GM19099 (cell line): ENCODE data around the gene PLCG2.

Source experiments
- POLR2A ChIP-seq: IDR thresholded peaks from 3 replicates; pipeline ENCODE4 v1.6.1; 2011; ENCODE audit warnings: low read depth; ENCODE audit not compliant: insufficient read length; ENCODE audit errors: extremely low read depth

The PLCG2 gene

GRCh38 chr16:81815429-81815766 is 36.3 kb downstream of the PLCG2 start:
- TF ChIP-seq POLR2A = no peak

DNA sequence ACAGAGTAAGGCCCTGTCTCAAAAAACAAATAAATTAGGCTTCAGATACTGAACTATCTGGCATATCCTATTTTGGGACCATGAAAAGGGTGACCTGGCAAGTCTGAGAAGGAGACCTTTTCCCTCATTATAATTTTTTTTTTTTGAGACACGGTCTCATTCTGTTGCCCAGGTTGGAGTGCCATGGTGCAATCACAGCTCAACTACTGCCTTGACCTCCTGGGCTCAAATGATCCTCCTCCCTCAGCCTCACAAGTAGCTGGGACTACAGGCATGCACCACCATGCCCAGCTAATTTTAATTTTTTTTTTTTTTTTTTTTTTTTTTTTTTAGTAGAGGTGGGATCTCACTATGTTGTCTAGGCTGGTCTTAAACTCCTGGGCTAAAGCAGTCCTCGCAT is 37.3 kb downstream of the PLCG2 start:
- TF ChIP-seq POLR2A = peak; percentile 12

GRCh38 chr16:81816793-81817210 is 37.7 kb downstream of the PLCG2 start:
- peak; percentile 13 for TF ChIP-seq POLR2A

- no peak for TF ChIP-seq POLR2A
Observed at GRCh38 chr16:81817296-81817695, 38.2 kb downstream of the PLCG2 start.

DNA sequence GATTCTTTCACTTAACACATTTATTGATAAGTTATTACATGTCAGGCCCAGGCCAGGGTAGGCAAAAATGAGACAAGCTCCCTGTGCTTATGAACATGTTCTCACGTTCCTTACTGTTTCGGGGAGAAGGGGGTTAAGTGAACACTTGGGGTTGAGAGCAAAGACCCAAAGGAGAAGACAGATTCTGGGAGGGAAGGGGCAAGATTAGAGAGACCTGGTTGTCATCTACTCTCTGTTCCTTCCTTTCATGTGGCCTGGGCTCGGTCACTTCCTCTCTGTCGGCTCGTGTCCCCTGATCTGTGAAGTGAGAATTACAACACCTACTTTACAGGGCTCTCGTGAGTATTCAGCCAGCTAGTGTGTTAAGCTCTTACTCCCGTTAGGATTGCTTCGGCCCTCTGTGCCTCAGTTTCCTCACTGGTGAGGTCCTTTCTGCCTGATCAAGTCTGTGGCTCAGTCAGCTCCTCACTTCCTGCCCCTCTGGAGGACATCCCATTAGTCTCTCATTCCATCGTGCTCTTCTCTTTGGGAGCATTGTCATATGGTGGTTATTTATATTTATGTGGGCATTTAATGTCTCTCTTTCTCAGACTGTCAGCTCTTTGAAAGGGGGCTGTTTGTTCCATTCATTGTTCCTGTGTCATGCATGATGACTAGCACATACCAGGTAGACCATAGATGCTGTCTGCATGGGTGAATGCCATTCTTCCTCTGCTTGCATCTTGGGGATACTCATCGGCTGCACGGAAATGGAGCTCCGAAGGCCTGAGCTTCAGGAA is 38.9 kb downstream of the PLCG2 start:
- peak; percentile 45 for TF ChIP-seq POLR2A

DNA sequence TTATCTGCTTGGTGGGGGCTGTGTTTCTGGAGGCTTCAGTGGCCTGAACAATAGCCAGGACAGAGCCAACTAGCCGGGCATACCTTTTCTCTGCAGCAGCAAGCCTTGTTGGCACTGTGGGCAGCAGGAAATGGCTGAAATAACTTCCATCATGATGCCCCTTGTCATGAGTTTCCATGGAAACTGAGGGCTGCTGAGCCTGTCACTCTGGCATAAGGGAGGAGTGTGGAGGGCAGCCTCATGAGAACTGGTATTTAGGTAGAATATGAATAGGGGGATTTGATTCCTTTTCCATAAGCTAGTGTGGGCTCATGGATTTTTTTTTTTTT is 39.4 kb downstream of the PLCG2 start:
- TF ChIP-seq POLR2A = no peak

DNA sequence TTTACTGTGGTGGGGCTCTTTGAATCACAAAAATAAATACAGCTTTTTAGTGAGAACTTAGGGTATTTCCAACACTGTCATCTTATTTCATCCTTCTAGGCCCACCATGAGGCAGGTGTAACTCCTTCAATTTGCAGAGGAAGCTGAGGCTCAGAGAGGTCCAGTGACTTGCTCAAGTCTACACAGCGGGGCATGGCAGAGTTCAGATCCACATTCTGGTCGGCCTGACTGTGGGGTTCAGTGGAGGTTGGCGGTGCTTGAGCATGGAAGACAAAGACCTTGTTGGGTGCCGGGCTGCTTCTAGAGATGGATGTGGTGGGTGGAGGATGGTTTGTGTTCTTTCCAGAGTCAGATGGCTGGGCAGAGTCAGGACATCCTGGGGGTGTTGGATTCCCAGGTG is 39.8 kb downstream of the PLCG2 start:
- no peak for TF ChIP-seq POLR2A

DNA sequence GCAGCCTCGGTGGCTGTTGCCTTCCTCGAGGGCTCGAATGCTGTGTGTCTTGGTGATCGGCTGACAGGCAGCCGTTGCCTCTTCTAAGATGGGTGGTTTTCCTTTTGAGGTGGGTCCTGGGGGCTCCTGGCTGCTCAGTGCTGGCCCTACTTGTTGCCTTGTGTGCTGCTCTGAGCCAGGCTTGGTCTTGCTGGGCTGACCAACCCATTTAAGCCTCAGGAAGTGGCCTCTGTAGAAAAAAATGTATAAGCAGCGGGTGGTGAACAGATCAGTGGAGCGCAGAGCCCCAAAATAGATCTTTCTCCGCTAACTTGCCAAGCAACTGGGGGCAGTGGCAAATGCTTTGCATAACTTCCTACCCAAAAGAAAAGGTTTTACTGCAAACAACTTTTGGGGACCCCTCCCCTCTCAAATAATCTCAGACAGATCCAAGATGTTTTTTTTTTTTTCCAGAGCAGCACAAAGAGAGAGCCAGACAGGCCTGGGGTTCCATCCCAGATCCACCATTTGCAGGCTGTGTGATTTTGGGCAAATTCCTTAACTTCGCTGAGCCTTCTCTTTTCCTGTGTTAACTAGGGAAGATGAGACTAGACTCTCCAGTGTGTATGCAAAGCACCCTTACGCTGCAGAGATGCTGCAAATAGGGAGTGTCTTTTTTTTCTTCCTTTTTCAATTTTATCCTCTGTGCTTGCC is 42.5 kb downstream of the PLCG2 start:
- TF ChIP-seq POLR2A = peak; percentile 74

- peak; percentile 75 for TF ChIP-seq POLR2A
Observed at GRCh38 chr16:81823111-81823510, 44.0 kb downstream of the PLCG2 start.

- no peak for TF ChIP-seq POLR2A
Observed at GRCh38 chr16:81823734-81824133, 44.6 kb downstream of the PLCG2 start.

DNA sequence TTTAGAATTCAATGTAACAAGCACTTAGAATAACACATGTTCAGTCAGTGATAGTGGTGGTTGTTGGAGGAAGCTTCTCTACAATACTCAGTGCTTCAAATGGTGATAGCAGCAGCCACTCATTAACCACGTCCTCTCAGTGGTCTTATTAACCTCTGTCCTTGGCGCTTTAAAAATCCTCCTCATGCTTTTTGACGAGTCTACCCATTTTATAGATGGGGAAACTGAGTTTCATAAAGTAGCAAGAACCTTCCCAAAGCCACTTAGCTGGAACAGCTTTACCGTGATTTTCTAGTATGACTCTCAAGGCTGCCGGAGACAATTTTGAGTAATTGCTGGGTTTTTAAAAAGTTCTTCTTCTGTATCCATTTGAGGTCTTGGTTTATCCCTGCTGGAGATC is 47.4 kb downstream of the PLCG2 start:
- TF ChIP-seq POLR2A = no peak

DNA sequence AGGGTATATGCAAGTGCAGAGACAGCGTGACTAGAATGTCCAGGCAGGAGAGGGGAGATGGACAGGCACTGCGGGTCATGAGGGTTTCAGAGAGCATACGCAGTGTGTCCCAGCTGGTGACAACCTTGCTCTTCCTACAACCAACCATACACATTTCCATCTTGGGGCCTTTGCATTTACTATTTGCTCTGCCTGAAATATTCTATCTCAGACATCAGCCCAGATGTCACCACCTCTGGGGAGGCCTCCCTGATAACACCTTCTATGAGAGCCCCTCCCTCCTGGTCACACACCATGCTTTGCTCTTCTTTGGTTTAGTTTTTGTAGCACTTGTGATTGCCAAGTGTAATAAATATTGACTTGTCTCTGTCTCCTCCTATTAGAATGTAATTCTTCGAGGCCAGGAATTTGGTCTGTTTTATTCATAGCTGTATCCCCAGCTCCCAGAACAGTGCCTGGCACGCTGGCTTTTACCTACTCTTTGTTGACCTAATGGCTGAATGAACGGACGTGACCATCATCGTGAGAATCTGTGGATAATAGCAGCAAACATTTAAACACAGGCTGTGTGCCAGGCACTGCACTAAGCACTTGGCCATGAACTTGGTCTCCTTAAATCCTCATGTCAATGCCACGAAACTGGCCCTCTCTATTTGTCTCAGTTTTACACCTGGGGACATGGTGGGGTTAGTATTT is 51.9 kb downstream of the PLCG2 start:
- TF ChIP-seq POLR2A = no peak

GRCh38 chr16:81831722-81832126 is 52.6 kb downstream of the PLCG2 start:
- peak; percentile 82 for TF ChIP-seq POLR2A

GRCh38 chr16:81832801-81833547 is 53.9 kb downstream of the PLCG2 start:
- TF ChIP-seq POLR2A = no peak

GRCh38 chr16:81833751-81834150 is 54.7 kb downstream of the PLCG2 start:
- TF ChIP-seq POLR2A = no peak

DNA sequence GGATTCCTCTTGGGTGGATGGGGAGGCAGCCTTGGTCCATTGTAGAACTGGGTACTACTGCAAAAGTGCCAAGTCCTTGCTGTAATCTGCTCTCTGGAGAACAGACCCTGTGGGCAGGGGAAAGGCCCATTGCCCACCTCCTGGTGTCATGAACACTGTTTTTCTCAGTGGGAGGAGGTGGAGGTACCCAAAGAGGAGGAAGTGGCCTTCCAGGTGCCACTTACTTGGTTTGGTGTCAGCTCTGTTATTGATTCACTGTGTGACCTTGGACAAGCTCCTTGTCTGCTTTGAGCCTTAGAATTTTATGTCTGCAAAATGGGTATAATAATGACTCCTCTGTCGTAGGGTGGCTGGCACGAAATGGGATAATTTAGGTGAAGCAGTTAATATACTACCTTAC is 55.8 kb downstream of the PLCG2 start:
- TF ChIP-seq POLR2A = no peak
